Measurements from ENCODE around the gene GNA14.

Gene GNA14

GRCh38 chr9:77384406-77384805 lies 263.7 kb downstream of the GNA14 start:
- DNase-seq: no peak

GRCh38 chr9:77375956-77376532 lies 272.1 kb downstream of the GNA14 start:
- no peak for DNase-seq

GRCh38 chr9:77374266-77374665 lies 273.9 kb downstream of the GNA14 start:
- DNase-seq: no peak

Measured in NCI-H1436 treated with DMSO at 0.1 percent for 48 hours (cell line).